ENCODE measurements around the gene NARS2. TPM values are rescaled to one million over a fixed set of nuclear protein-coding genes. Genes with fewer than 3 reads are reported as not detected.

The NARS2 gene
- total RNA-seq, 3 donors from 2014 or later = 13.3 to 21.8 (median 19.0) TPM

- Histone ChIP-seq H3K27me3 (no peaks in the 10 kb centered on the region), H3K27ac (no peak overlapping the region), H3K4me1 (no peaks in the 10 kb centered on the region), H3K4me3 (no peak overlapping the region), H3K9me3 (no peaks in the 10 kb centered on the region), H3K36me3 (no peaks in the 10 kb centered on the region)
- intact Hi-C loops (cut with DNase I; ENCODE audit: low total_unique reads) = no loop called here
- no peak for DNase-seq (ENCODE audit: low spot score in 2 of 2)
- TF ChIP-seq CTCF (IDR thresholded peaks at IDR 0.05) = no peak
- no peak for TF ChIP-seq POLR2AphosphoS5 (IDR thresholded peaks at IDR 0.05)
- no peak for TF ChIP-seq POLR2A (IDR thresholded peaks at IDR 0.05)
Measured at GRCh38 chr11:78533399-78533798, 41.3 kb downstream of the NARS2 start.

GRCh38 chr11:78532991-78533390 lies 41.7 kb downstream of the NARS2 start:
- Histone ChIP-seq H3K27me3 (no peaks in the 10 kb centered on the region), H3K36me3 (no peaks in the 10 kb centered on the region), H3K4me3 (no peak overlapping the region), H3K9me3 (no peaks in the 10 kb centered on the region), H3K4me1 (no peaks in the 10 kb centered on the region), H3K27ac (no peak overlapping the region)
- intact Hi-C loops (cut with DNase I; ENCODE audit: low total_unique reads) = no loop called here
- DNase-seq (ENCODE audit: low spot score in 2 of 2) = no peak
- TF ChIP-seq POLR2AphosphoS5 (IDR thresholded peaks at IDR 0.05) (no peak), CTCF (IDR thresholded peaks at IDR 0.05) (no peak), POLR2A (IDR thresholded peaks at IDR 0.05) (no peak)

GRCh38 chr11:78526497-78527146 lies 48.0 kb downstream of the NARS2 start:
- Histone ChIP-seq H3K4me3 (no peak overlapping the region), H3K9me3 (no peaks in the 10 kb centered on the region), H3K36me3 (no peaks in the 10 kb centered on the region), H3K4me1 (no peaks in the 10 kb centered on the region), H3K27ac (no peak overlapping the region), H3K27me3 (no peaks in the 10 kb centered on the region)
- TF ChIP-seq POLR2A (IDR thresholded peaks at IDR 0.05) = no peak
- no peak for TF ChIP-seq CTCF (IDR thresholded peaks at IDR 0.05)
- DNase-seq (ENCODE audit: low spot score in 2 of 2) = no peak
- intact Hi-C loops (cut with DNase I; ENCODE audit: low total_unique reads) = no loop called here

DNA sequence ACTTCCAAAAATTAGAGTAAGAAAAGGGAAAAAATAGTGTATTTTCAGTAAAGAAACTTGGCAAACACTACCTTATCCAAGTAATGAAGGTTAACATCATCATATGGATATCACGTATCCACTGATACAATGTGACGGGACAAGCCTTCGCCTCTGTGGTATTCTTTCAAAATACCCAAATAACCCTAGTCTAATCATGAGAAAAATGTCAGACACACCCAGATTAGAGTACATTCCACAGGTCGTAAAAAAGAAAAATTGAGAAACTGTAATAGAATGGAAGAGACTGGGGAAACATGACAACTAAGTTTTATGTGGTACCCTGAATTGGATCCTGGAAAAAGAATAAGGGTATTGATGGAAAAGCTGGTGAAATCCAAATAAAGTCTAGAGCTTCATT lies 48.9 kb downstream of the NARS2 start:
- Histone ChIP-seq H3K27me3 (no peaks in the 10 kb centered on the region), H3K4me1 (no peaks in the 10 kb centered on the region), H3K27ac (no peak overlapping the region), H3K4me3 (no peak overlapping the region), H3K9me3 (no peaks in the 10 kb centered on the region), H3K36me3 (no peaks in the 10 kb centered on the region)
- DNase-seq (ENCODE audit: low spot score in 2 of 2) = no peak
- TF ChIP-seq POLR2AphosphoS5 (IDR thresholded peaks at IDR 0.05) (no peak), POLR2A (IDR thresholded peaks at IDR 0.05) (no peak)
- intact Hi-C loops (cut with DNase I; ENCODE audit: low total_unique reads) = no loop called here

DNA sequence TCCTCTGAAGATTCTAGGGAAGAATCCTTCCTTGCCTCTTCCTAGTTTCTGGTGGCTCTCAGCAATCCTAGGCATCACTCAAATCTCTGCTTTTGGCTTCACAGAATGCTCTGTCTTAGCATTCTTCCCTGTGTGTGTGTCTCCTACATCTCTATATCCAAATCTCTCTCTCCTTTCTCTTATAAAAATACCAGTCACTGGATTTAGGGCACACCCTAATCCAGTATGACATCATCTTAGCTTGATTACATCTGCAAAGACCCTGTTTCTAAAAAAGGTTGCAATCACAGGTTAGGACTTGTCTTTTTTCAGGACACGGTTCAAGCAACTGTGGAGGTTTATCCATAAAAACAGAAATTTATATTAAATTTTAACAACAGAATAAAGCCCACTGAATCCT lies 54.4 kb downstream of the NARS2 start:
- no peaks in the 10 kb centered on the region for H3K27me3 ChIP-seq

More for the DNA sequence above, 54.4 kb downstream of the NARS2 start:
- DNase-seq (ENCODE audit: low spot score in 2 of 2) = no peak
- Histone ChIP-seq H3K4me3 (no peak overlapping the region), H3K4me1 (no peaks in the 10 kb centered on the region), H3K27ac (no peak overlapping the region), H3K9me3 (no peaks in the 10 kb centered on the region), H3K36me3 (no peaks in the 10 kb centered on the region)
- no peak for TF ChIP-seq CTCF (IDR thresholded peaks at IDR 0.05)
- TF ChIP-seq POLR2A (IDR thresholded peaks at IDR 0.05) = no peak
- TF ChIP-seq POLR2AphosphoS5 (IDR thresholded peaks at IDR 0.05) = no peak
- intact Hi-C loops (cut with DNase I; ENCODE audit: low total_unique reads) = no loop called here

Measured in breast epithelium (tissue), 4 donors.